Effector CD4-positive, alpha-beta T cell (primary cell): ENCODE results near the gene PITRM1.
"Not testable (repeated sequence)": the region's sequence is repeated elsewhere in the genome, so short reads cannot be mapped to it uniquely, and the experiment has no call there.

ENCODE experiments used
- DNase-seq: peaks from one replicate; pipeline ENCODE4 v3.0.0-alpha.2; 2020
- total RNA-seq: gene quantifications from one replicate; lab custom pipeline; 2026; lab: John Stamatoyannopoulos, UW

Gene PITRM1
- 99.1 reads per million, percentile 82 among the genes with 10 or more reads in this experiment for total RNA-seq

DNA sequence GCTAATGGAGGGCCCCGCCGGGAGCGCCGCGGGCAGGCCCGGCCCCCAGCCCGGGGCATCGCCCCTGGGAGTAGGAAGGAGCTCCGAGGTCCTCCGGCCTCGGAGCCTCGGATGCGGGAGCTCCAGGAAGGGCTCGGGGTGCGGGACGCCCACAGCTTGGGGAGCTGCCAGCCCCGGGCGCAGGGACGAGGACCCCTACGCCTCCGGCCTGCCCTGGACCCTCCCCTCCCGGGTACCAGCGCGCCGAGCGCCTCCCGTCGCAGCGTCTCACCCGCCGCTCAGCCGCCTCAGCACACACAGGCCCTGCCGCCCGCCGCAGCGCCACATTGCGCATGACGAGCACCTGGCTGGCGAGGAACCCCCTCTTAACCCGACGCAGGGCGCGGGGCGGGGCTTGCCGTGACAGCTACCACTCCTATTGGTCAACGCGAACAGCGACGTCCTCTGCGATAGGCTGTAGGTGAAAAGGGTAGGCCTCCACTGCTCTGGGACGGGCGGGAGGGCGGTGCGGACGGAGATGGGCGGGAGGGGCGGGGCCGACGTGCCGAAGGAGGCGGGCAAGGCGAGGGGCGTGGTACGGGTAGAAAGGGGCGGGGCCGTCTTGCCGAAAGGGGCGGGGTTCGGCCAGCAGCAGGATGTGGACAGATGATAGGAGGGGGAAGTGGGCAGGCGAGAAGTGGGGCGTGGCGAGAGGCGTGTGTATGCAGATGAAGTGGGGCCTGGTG lies at the start of gene PITRM1:
Gene PITRM1 (minus strand): TSS at position 337 of the 725 bp plus-strand sequence. CDS start 10 bp downstream, at position 327.
- peak; percentile 99 for DNase-seq

GRCh38 chr10:3222068-3222467 lies 49.5 kb upstream of the PITRM1 start:
- no peak for DNase-seq

DNA sequence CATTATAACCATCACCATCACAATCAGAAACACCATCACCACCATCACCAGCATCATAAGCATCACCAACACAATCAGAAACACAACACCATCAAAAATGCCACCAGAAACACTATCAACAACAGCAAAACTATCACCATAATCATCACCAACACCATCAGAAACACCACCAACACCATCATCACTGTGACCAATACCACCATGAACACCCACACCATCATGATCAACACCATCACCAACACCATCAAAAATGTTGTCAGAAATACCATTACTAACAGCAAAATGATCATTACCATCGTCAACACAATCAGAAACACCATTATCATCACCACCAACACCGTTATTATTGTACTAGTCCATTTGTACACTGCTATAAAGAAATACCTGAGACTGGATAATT lies 49.0 kb upstream of the PITRM1 start:
- not testable (repeated sequence) for DNase-seq

DNA sequence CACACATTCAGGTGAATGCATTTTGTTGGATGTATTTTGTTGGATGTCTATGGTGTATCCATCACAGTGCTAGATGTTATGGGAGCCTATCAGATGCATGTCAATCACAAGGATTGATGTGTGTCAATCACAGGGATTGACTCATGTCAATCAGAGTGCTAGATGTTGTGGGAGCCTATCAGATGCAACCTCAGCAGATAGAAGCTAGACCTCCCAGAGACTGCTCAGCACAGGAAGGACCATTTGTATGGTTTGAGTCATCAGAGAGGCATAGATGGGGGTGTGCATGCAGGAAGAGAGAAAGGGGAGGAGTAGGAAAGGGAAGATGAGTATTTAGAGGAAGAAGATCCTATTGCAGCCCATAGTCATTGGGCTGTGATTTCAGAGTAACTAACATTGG lies 48.3 kb upstream of the PITRM1 start:
- no peak for DNase-seq

DNA sequence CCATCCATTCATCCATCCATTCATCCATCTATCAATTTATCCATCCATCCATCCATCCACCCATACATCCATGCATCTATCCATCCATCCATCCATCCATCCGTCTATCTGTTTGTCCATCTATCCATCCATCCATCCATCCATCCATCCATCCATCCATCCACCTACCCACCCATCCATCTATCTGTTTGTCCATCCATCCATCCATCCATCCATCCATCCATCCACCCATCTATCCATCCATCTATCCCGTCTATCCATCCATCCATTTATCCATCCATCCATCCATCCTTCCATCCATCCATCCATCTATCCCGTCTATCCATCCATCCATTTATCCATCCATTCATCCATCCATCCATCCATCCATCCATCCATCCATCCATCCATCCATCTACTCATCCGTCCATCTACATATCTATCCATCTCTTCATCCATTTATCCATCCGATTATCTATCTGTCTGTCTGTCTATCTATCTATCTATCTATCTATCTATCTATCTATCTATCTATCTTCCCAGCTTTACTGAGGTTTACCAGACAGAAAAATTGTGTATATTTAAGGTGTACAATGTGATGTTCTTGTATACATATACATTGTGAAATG lies 46.5 kb upstream of the PITRM1 start:
- not testable (repeated sequence) for DNase-seq

- DNase-seq, result no peak
These were observed 45.3 kb upstream of the PITRM1 start for GRCh38 chr10:3217853-3218252.

GRCh38 chr10:3217301-3217700 lies 44.7 kb upstream of the PITRM1 start:
- no peak for DNase-seq

DNA sequence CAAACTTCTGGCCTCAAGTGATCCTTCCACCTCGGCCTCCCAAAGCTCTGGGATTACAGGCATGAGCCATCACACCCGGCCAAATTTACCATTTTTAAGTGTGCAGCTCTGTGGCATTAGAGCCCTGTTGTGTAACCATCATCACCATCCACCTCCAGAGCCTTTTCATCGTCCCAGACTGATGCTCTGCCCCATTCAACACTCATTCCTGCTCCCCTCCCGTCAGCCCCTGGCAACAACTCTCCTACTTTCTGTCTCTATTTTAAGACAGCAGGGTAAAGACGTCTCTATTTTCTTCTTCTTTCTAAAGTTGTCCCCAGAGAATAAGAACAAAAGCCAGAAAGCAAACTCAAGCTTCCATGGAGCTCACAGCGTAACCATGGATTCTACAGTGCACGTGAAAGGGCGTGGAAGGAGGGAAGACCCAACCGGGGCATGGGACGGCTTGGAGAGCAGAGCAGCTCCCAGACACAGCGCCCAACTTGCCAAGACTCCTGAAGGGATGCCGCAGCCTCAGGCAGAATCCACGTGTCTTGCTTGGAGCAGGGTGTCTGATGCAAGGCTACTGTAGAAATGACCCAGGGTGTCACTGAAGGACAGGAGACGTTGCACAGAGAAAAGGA lies 42.7 kb upstream of the PITRM1 start:
- DNase-seq, result no peak

DNA sequence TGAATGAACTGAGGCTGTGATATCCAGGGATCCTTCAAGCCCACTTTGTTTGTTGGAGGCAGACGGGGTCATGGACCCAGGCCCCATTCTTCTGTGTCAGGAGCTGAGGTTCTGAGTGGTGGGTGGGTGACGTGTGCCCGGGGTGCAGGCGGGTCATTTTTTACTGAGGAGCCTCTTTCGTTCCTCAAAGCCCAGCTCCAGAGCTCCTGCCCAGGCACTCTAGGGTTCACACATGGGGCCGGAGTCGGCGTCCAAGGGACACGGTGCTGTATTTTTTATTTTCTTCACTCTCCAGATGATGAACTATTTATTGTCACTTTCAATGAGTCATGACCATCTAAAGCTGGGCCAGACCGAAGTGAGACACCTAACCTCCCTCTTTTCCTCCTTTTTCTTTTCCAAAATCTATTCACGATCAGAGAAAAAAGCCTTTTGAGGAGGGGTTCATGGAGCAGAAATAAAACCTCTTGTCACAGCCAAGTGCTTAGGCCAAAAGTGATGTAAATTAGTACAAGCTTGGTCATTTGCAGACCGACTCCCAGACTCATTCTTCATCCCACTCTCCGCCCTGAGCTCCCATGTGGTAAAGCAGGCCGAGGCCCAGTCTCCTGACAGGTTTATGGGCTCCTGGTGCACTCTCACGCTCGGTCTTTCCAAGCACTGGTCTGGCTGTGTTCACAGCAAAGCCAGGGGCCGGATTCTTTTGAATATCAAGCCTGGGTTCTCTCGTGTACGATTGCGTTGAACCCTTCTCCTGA lies 41.4 kb upstream of the PITRM1 start:
- no peak for DNase-seq

DNA sequence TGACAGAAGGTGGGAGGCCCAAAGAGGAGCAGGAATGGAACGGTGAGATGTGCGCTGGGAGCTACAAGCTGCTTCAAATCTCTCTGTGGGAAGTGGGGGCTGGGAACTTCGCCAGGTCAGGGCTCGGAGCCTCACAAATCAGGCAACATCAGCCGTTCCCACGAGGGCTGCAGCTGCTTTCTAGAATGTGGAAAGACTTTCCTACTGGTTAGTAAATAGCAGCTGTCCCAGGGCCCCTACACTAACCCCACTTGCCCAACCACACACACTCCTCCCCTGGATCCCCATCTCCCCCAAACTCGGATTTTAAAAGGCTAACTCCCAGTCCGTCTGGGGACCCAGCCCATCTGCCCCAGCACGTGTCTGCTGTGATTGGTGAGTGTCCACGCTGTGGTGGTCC lies 40.6 kb upstream of the PITRM1 start:
- DNase-seq, result no peak

DNA sequence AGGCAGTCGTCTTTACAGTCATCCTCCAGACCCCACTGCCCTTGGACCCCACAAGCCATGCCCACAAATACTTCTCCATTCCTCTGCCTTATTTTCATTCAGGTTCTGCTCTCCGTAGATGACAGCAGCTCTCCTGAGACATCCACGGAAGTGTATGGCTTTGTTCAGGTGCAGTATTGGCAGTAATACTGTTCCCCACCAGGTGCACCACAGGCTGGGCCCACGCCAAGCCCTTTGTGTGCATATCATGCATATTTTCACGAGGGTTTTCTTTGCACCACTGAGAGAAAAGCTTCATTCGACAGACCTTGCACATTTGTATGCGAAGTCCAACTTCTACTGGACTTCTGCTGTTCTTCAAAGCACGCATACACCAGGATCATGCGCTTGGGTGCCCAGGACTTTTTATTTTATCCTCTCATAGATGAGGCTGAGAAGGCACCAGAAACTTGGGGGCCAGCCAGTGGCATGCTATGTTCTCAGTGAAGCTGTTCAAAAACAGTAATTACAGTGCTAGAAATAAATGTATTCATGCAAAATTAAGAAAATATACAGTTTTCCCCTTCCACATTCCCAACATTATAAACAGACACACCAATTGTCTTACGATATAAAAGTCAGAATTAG lies 37.8 kb upstream of the PITRM1 start:
- no peak for DNase-seq

- DNase-seq, result no peak
These were observed 36.2 kb upstream of the PITRM1 start for GRCh38 chr10:3208481-3209406.

- DNase-seq, result no peak
These were observed 34.8 kb upstream of the PITRM1 start for GRCh38 chr10:3207351-3207750.

DNA sequence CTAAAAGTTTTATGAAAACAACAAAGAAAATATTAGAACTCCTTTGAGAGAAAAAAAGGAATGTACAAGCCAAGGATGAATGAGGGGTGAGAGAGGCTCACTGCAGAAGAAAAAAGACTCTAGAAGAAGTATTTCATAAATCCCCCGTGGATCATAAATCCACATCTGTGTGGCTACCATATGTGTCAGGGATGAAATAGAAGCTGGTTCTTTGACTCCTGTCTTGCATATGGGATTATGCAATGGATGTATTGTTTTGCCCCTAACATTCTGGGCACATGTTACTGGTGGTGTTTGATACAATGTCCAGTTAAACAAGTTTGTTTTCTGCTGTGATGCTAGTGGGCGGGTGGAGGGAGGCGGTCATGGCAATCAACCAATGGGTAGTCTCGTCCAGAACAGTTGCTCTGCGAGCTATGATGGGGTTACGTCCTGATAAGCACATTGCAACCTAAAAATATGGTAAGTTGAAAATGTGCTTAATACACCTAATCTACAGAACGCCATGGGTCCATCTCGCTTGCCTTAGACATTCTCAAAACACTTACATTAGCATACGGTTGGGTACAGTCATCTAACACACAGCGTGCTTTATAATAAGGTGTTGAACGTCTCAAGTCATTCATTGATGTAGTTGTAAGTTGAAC lies 34.1 kb upstream of the PITRM1 start:
- DNase-seq, result no peak

GRCh38 chr10:3203972-3204371 lies 31.4 kb upstream of the PITRM1 start:
- DNase-seq, result no peak

DNA sequence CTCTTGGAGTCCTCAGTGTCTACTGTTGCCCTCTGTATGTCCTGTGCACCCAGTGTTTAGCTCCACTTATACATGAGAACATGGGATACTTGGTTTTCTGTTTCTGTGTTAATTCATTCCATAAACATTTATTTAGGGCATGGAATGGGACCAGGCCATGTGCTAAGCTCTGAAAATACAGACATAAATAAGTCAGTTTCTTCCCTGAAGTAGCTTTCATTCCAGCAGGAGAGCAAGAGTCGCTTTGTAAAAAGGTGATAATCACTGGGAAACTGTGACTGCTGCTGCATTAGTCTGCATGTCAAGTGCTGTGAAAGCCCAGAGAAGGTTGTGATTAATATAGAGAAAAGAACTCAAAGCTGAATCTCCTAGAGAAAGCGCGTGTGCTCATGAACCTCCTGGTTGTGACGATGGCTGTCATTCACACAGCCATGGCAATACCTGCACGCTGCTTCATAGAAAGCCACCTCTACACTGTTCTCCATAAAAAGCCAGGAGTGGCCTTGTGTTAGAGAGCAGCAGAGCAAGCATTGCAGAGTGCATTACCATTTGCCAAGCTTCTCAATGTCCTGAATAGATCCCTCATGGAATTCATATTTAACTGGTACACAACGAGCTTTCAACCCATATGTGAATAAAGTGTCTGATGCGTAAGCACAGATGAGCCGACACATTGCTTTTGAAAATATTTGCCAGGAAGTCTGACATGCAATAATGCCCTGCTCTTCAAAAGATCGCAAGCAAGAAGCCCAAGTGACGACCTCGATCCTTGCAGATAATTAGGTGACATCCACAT lies 30.6 kb upstream of the PITRM1 start:
- DNase-seq, result no peak

DNA sequence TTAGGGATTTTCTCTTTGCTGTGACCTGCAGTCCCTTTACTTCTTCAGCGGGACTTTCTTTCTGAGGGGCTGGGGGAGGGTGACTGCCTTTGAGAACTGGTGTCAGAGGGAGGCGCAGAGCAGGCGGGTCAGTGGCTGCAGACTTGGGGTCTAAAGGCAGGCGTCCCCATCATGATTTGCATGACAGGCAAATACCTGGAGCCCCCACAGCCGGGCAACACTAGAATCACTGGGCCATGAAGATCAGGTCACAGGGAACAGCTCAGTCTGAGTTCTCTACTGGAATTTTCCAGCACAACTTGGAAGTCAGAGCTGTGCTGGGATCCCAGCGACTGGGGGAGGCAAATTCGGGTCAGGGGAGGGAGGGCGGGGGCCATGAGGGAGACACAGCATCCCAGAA lies 29.2 kb upstream of the PITRM1 start:
- DNase-seq, result no peak

GRCh38 chr10:3199488-3199887 lies 26.9 kb upstream of the PITRM1 start:
- no peak for DNase-seq

GRCh38 chr10:3198900-3199299 lies 26.3 kb upstream of the PITRM1 start:
- DNase-seq, result no peak

- DNase-seq, result peak; percentile 43
These were observed 24.9 kb upstream of the PITRM1 start for GRCh38 chr10:3197348-3198003.
